ENCODE data around the gene PARVB.
A peak's percentile ranks its signal among the peaks of the same experiment; 100 is the strongest.
"Not testable (repeated sequence)": the region's sequence is repeated elsewhere in the genome, so short reads cannot be mapped to it uniquely, and the experiment has no call there.

Gene PARVB

DNA sequence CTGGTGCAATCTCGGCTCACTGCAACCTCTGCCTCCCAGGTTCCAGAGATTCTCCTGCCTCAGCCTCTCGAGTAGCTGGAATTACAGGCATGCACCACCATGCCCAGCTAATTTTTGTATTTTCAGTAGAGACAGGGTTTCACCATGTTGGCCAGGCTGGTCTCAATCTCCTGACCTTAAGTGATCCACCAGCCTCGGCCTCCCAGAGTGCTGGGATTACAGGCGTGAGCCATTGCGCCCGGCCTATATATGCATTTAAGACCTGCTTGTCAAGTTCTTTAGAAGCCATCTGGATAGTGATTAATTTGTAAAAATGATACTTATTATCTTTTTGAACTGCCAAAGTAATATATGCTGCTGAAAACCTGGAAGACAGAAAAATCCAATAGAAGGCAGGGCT, 86.6 kb downstream of the PARVB start:
- not testable (repeated sequence) for DNase-seq (ENCODE audit: low spot score)

- DNase-seq (ENCODE audit: low spot score), result no peak
Observed at GRCh38 chr22:44111562-44112155, 87.6 kb downstream of the PARVB start.

DNA sequence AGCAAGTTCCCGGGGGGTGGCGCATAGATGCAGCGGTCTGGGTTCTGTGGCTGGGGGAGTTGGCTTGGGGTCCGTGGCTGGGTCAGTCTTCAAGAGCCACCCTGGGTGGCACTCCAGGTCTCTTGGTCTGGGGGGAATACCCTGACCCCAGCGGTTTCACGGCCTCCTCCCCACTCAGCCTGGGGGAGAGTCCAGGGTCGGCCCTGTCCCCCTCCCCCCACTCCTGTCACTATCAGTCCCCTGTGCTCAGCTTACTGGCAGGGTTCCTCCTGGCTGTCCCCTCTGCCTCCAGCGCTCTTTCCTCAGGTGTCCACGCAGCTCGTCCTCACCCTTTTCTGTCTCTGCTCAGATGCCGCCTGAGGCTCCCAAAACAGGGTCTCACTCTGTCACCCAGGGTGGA, 88.1 kb downstream of the PARVB start:
- DNase-seq (ENCODE audit: low spot score), result no peak

- no peak for DNase-seq (ENCODE audit: low spot score)
Observed at GRCh38 chr22:44116331-44116730, 92.2 kb downstream of the PARVB start.

DNA sequence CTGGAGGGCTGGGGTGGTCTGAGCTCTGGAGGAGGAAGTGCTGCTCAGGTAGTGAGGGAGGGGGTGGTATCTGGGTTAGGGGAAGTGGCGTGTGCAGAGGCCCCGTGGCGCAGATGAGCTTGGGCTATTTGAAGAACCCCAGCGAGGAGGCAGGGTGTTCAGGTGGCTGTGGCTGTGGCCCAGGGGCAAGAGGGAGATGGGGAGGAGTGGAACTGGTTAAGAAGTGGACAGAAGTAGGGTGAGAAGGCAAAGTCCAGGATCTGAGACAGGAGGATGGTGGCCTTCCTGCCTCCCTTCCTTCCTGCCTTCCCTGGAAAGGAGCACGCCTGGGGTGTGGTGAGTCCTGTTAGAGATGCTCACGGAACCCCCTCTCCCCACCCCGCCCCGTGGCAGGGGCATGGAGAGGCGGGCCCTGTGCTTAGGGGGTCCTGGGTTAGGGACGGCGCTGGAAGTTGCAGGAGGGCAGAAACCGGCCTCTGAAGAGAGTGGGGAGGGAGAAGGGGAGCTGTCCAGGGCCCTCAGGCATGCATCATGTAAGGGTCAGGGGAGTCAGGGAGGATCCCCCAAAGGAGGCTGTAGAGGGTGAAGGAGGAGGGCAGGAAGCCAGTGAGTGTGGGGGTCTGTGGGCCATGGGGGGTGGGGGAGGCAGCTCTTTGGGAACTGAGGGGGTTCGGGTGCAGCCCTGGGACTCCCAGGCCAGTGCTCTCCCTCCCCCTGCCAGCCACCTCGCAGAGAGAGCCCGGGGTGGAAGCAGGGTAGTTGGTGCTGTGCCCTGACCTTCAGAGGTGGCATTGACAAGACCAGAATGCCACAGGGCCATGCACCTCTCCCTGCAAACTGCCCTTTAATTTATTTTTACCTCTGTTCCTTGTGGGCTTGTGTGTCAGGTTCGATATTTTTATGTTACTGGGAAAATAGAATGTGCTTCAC, 92.9 kb downstream of the PARVB start:
- DNase-seq (ENCODE audit: low spot score), result no peak

- DNase-seq (ENCODE audit: low spot score), result no peak
Observed at GRCh38 chr22:44117746-44118145, 93.6 kb downstream of the PARVB start.

GRCh38 chr22:44118645-44119315, 94.7 kb downstream of the PARVB start:
- no peak for DNase-seq (ENCODE audit: low spot score)

- no peak for DNase-seq (ENCODE audit: low spot score)
Observed at GRCh38 chr22:44119669-44120313, 95.7 kb downstream of the PARVB start.

GRCh38 chr22:44120314-44120704, 96.2 kb downstream of the PARVB start:
- no peak for DNase-seq (ENCODE audit: low spot score)

DNA sequence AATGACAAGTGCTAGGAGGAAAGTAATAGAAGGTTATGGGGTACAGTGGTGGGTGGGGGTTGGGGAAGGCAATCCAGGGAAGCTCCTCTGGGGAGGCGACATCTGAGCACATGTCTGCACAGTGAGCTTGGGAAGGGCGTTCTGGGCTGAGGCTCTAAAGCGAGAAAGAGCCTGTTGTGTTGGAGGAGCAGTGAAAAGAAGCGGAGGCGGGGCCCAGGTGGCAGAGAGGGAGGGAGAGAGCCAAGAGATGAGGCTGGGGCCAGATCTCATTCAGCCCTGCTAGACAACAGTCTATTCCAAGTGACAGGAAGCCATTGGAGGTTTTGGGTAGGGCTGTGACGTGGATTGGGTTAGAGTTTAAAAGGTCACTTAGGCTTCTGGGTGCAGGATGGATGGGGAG, 101.3 kb downstream of the PARVB start:
- no peak for DNase-seq (ENCODE audit: low spot score)

GRCh38 chr22:44126807-44127206, 102.7 kb downstream of the PARVB start:
- no peak for DNase-seq (ENCODE audit: low spot score)

DNA sequence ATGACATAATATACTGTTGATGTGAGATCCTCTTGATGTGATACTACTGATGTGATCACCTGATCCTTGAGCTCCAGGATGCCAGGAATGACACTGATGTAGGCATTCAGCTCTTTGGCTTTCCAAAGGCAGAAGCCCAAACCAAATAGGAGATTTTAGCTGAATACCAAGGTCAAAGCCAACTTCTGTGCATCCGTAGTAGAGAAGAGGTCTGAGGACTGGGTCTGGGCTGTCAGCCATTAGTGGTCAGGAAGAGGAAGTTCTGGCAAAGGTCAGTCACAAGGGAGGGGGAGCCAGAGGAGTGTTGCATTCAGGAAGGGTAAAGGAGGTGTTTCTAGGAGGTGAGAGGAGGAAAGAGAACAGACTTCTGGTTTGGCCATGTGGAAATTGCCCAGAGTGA, 103.3 kb downstream of the PARVB start:
- DNase-seq (ENCODE audit: low spot score), result peak; percentile 16

DNA sequence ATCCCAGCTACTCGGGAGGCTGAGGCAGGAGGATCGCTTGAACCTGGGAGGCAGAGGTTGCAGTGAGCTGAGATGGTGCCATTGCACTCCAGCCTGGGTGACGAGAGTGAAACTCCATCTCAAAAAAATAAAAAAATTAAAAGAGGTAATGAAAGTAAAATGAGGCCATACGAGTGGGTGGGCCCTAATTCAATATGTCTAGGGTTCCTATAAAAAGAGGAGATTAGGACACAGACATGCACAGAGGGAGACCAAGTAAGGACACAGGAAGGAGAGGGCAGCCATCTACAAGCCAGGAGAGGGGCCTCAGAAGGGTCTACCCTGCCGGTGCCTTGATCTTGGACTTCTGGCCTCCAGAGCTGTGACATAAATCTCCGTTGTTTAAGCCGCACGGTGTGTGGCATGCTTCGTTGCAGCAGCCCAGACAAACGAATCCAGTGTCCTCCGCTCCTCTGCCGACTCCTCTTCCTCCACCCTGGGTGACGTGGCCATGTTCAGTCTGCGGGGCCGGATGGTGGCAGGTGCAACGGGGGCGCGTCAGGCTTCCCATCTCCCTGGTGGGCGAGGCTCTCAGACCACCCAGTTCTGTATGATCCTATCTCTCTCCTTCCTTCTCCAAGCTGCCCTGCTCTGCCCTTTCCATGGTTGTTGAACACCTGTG, 105.0 kb downstream of the PARVB start:
- DNase-seq (ENCODE audit: low spot score), result no peak

- no peak for DNase-seq (ENCODE audit: low spot score)
Observed at GRCh38 chr22:44129619-44129976, 105.5 kb downstream of the PARVB start.

GRCh38 chr22:44130076-44130711, 106.1 kb downstream of the PARVB start:
- peak; percentile 10 for DNase-seq (ENCODE audit: low spot score)

DNA sequence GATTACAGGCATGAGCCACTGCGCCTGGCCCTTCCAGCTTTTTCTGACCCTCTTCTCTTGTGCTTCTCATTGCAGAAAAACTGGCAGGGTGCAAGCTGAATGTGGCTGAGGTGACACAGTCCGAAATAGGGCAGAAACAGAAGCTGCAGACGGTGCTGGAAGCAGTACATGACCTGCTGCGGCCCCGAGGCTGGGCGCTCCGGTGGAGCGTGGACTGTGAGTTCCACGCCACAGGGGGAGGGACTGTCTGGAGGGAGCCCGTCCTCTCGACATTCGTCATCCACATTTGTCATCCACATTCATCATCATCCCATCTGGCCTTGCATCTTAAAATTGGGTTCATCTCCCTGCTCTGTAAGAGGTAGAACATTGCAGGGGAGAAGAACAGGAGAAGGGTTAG, 107.3 kb downstream of the PARVB start:
- no peak for DNase-seq (ENCODE audit: low spot score)

GRCh38 chr22:44131989-44132685, 108.0 kb downstream of the PARVB start:
- DNase-seq (ENCODE audit: low spot score), result no peak

GRCh38 chr22:44132724-44133123, 108.6 kb downstream of the PARVB start:
- no peak for DNase-seq (ENCODE audit: low spot score)

DNA sequence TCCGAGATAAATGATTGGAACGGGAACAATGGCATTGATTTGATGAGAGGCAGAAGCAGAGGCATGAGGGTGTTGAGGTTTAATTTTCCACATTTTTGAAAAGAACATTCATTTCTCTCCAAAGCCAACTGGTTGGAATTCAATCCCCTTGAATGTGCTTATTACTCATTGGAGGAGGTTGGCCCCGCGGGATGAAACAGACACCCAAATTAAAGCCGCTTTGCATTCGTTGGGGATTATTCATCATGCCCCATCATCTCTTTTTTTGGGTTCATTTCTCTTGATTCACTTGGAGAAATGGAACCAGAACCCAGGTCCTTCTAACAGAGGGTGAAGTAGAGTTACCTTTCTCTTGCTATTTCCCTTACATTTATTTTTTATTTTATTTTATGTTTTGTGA, 109.1 kb downstream of the PARVB start:
- no peak for DNase-seq (ENCODE audit: low spot score)

GRCh38 chr22:44133901-44134571, 109.9 kb downstream of the PARVB start:
- DNase-seq (ENCODE audit: low spot score), result peak; percentile 55
